ENCODE results near the gene RACGAP1. TPM values are rescaled to one million over a fixed set of nuclear protein-coding genes. Genes with fewer than 3 reads are reported as not detected.

The RACGAP1 gene
- total RNA-seq, 2 experiments from 2014 or later, result 180 to 198 TPM

DNA sequence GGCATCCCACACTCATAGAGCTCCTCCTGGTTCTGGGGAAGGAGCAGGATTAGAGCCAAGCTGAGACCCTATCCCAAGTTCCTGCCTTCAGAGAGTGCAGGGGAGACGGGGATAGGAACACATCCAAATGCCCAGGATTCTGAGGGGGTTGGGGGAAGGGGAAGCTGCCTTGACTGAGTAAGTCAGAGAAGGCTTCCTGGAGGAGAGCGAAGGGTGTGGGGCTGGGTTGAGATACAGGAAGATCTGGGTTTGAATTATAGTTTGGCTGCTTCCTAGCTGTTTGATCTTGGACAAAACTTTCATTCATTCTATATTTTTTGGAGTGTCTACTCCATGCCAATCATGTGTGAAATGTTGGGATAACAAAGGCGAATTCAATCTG, 82.8 kb downstream of the RACGAP1 start:
- ATAC-seq (no peak), DNase-seq (no peak)
- H3K9me3 Mint-ChIP-seq (ENCODE audit: low read depth), result no peaks in the 10 kb centered on the region
- peaks cover 25% of the 10 kb centered on the region for H3K4me1 Mint-ChIP-seq
- no peaks in the 10 kb centered on the region for H3K27me3 Mint-ChIP-seq
- H3K36me3 Mint-ChIP-seq, result no peaks in the 10 kb centered on the region
- no peak overlapping the region for H3K27ac Mint-ChIP-seq
- H3K4me3 Mint-ChIP-seq, result no peak overlapping the region
- CTCF ChIA-PET, result interaction anchor here (1.0 to 2.4 kb wide), 2 partner anchors 25 to 201 kb away, joined by 3 to 13 read pairs; partner anchors contain the start of gene TMBIM6

DNA sequence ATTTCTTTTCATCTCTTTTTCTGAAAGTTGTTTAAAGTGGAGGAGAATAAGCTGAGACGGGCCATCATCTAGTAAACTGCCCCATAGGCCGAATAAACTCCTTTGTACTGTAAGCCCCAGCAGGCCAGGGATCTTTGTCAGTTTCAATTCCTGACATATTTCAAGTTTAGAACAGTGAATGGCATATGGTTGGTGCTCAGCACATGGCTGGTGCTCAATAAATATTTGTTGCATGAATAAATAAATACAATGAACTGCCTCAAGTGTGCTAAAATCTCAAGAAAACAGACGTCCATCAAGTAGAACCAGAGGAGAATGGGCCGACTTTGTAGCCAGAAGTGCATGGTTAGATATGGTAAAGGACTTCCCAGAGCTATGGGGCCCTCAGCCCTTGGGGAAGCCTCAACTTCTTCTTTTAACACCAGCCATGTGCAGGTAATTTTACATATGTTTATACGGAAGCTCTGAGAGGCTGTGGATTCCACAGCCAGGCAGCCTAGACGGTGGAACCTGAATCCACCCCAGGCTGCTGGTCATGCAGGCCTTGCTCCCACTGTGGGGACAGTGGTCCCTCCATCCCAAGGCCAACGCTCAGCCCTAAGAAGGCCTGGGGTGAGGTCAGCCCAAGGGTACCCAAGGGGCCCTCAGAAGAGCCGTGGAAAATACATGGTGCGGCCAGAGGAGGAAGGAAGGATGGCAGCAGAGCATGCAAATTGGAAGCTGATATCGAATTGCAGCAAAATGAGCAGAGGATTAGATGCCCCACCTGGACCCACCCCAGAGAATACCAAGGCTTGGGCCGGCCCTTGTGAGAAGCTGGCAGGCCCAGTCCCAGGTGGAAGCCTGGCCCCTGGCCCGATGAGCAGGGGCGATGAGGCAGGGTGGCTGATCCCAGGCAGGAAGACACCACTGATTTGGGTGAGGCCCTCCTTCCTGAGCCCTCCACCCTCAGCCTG, 83.5 kb downstream of the RACGAP1 start:
- peaks cover 2% of the 10 kb centered on the region for H3K27me3 Mint-ChIP-seq
- H3K36me3 Mint-ChIP-seq, result no peaks in the 10 kb centered on the region
- no peak overlapping the region for H3K27ac Mint-ChIP-seq
- peaks cover 25% of the 10 kb centered on the region for H3K4me1 Mint-ChIP-seq
- CTCF ChIA-PET, result interaction anchor here (1.0 to 2.4 kb wide), 2 partner anchors 26 to 200 kb away, joined by 3 to 13 read pairs; partner anchors contain the start of gene TMBIM6
- H3K9me3 Mint-ChIP-seq (ENCODE audit: low read depth), result no peaks in the 10 kb centered on the region
- no peak overlapping the region for H3K4me3 Mint-ChIP-seq
- ATAC-seq (no peak), DNase-seq (no peak)

DNA sequence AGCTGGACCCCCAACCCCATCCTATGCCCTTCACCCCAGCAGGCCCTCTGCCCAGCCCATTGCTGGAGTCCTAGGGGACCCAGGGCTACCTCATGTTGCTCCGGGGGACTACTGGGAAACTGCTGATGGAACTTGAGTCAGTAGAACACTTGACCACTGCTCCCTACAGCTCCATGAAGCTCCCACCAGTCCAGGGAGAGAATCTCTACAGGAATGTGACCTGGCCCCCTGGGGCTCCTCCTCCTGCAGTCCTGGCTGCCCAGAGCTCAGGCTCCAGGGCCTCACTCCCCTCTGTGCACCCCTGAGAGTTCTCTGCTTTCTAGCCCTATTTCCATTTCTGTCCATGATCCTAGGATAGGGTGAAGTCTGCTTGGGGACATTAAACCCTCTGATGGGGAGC, 85.6 kb downstream of the RACGAP1 start:
- ATAC-seq, result no peak
- CTCF ChIA-PET, result interaction anchor here (2.1 kb wide), 1 partner anchor 27 kb away, joined by 6 read pairs; no protein-coding TSS in a partner anchor
- Mint-ChIP-seq H3K27ac (no peak overlapping the region), H3K27me3 (peaks cover 12% of the 10 kb centered on the region), H3K4me3 (no peak overlapping the region), H3K36me3 (no peaks in the 10 kb centered on the region), H3K4me1 (peaks cover 7% of the 10 kb centered on the region), H3K9me3 (ENCODE audit: low read depth) (no peaks in the 10 kb centered on the region)
- no peak for DNase-seq

DNA sequence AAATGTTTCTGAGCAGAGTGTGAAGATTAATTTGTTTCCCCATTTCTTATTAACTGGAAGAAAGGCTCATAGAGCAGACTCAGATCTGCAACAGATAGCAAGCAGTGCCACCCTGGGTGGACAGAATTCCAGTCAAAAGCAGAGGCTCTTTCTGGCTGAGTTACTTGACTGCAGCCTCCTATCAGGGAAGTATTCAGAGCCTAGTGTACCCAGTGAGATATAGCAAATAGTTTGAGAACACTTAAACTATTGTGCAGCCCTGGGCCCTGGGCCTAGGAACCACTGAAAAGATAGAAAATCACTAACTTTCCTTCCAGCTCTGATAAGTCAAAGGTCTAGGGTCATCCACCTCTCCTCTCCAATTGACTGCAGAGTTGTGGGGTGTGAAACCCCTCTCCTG, 86.0 kb downstream of the RACGAP1 start:
- H3K4me1 Mint-ChIP-seq, result peaks cover 7% of the 10 kb centered on the region
- no peaks in the 10 kb centered on the region for H3K36me3 Mint-ChIP-seq
- no peaks in the 10 kb centered on the region for H3K9me3 Mint-ChIP-seq (ENCODE audit: low read depth)
- CTCF ChIA-PET, result interaction anchor here (2.1 kb wide), 1 partner anchor 28 kb away, joined by 6 read pairs; no protein-coding TSS in a partner anchor
- no peak overlapping the region for H3K27ac Mint-ChIP-seq
- H3K27me3 Mint-ChIP-seq, result peaks cover 16% of the 10 kb centered on the region
- H3K4me3 Mint-ChIP-seq, result no peak overlapping the region
- no peak for DNase-seq
- no peak for ATAC-seq

Other genes with a start within 250 kb of the RACGAP1 start
- gene NCKAP5L, start 197.1 kb downstream of the RACGAP1 start, total RNA-seq, result 1 to 10 TPM; 1.1 to 1.4 TPM
- gene BCDIN3D, start 182.4 kb downstream of the RACGAP1 start, total RNA-seq, result 1 to 10 TPM; 8.2 to 8.3 TPM
- under 1 TPM; 0.05 to 0.06 TPM for gene FAIM2, start 121.6 kb downstream of the RACGAP1 start, total RNA-seq
- not detected for gene AQP2, start 74.8 kb downstream of the RACGAP1 start, total RNA-seq
- not detected for gene AQP5, start 63.6 kb downstream of the RACGAP1 start, total RNA-seq
- gene AQP6, start 52.5 kb downstream of the RACGAP1 start, total RNA-seq, result not detected
- 10 to 100 TPM; 19.0 to 28.3 TPM for gene ASIC1, start 32.1 kb upstream of the RACGAP1 start, total RNA-seq
- 10 to 100 TPM; 62.0 to 80.8 TPM for gene SMARCD1, start 59.8 kb upstream of the RACGAP1 start, total RNA-seq
- gene GPD1, start 78.5 kb upstream of the RACGAP1 start, total RNA-seq, result under 1 TPM in 1 of 2 experiments, not detected in 1; 0.30 TPM
- 10 to 100 TPM; 55.1 to 64.5 TPM for gene COX14, start 86.7 kb upstream of the RACGAP1 start, total RNA-seq
- gene CERS5, start 141.9 kb upstream of the RACGAP1 start, total RNA-seq, result 10 to 100 TPM; 55.0 to 56.3 TPM

Data from activated CD8-positive, alpha-beta memory T cell treated with anti-CD3 and anti-CD28 coated beads, Interleukin-2, amount 10 ng/mL, durations not matched to agents 7 days and 5 days (primary cell).